Dedifferentiated amniotic fluid mesenchymal stem cell (primary cell): ENCODE measurements around the gene ITPRID2.

Experiments
- DNase-seq: peaks from one replicate; pipeline ENCODE4 v3.0.0-alpha.2; 2016; ENCODE audit errors: extremely low spot score

The ITPRID2 gene

DNA sequence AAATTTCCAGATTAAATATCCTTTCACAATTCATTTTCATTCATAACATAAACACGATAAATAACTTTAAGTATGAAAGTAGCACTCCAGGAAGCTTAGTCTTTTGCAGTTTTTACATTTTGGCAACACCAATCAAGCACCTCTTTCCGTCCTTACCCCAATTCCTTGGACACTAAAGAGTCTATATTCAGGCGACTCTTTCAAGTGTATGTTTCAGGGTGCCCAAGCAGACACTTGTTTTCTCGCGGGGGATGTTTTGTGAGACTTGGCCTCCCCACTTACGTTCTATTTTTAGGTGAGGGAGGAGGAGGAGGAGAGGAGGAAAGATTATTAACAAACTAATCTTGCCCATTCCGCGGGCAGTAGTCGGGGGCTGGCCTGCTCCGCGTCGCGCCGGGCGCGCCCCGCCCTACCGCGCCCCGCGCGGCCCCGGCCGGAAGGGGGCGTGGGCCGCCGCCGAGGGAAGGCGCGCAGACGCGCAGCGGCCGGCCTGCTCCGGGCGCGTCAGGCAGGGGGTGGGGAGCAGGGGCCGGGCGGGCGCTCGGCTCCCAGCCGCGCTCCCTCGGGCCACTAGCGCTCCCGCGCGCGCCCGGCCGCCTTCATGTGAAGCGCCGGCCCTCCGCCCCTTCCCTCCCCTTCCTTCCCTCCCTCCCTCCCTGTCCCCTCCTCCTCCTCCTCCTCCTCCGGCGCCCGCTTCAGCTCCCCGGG lies at the start of gene ITPRID2:
Gene ITPRID2 (plus strand): TSS at position 473 of the 708 bp plus-strand sequence. CDS start 337 bp downstream, outside the sequence.
- peak; percentile 80 for DNase-seq

DNA sequence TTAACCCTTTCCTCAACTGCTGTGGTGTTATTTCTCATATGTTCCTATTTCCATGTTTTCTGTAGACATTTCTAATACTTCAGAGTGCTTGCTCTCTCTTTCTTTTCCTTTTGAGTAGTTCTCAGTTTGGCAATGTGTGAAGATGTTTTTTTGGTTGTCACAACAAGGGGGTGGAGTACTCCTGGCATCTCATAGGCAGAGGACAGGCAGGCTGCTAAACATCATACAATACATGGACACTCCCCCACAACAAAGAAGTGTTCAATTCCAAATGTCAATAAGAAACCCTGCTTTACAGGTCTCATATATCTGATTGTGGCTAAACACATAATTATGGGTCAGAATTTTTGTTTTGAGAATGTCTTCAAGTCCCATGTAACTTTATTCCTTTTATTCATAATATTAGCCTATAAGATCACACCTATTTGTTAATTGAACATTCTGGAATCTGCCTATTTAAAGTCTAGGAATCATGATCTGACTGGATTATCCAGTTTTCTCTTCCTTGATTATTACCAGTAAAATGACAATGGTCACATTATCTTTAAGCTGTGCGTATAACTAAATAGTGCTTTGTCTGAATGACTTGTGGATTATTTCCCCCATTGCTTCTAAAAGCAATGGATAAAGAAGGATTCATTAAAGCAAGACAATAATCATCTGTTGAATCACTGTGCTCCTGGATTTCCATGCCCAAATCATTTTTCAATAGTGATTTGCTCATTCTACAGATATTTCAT lies 46.8 kb upstream of the ITPRID2 start:
- no peak for DNase-seq

DNA sequence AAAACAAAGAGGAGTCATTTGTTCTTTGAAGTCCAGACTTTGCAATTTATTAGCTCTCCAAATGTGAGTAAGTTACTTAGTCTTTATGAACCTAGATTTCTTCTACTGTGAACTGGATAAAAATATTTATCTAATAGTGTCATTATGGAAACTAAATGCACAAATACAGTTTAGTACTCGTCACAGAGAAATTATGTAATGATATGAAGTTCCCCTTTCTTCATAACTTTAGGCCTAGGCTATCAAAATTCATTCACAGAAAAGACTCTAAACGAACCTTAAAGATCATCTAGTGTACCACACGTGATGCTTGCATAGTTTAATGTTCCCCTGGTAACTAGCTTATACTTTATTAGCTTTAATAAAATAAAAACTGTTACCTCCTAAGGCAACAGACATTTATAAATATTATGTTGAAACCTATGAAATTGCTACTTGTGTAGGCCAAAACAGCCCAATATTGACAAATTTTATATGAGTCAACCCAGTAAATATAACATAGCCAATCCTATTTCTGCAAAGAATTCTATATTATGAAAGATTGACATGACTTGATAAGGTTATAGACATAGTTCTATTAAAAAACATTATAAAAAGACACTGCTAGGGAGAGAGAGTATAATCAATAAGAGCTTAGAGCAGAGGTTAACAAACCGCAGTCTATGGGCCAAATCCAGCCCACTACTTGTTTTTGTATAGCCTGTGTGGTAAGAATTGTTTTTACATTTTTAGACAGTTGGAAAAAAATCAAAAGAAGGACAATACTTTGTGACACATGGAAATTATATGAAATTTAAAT lies 44.9 kb upstream of the ITPRID2 start:
- no peak for DNase-seq

DNA sequence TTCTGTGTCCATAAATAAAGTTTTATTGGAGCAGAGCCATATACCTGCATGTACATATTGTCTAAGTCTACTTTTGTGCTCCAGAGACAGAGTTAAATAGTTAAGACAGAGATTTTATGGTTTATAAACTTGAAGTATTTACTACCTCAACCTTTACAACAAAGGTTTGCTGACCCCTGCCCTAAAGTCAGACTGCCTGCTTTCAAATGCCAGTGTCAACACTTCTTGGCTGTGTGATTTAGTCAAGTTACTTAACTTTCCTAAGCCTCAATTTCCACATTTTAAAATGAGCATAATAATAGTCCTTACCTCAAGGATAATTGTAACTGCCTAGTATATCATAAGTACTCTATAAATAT lies 44.4 kb upstream of the ITPRID2 start:
- no peak for DNase-seq

DNA sequence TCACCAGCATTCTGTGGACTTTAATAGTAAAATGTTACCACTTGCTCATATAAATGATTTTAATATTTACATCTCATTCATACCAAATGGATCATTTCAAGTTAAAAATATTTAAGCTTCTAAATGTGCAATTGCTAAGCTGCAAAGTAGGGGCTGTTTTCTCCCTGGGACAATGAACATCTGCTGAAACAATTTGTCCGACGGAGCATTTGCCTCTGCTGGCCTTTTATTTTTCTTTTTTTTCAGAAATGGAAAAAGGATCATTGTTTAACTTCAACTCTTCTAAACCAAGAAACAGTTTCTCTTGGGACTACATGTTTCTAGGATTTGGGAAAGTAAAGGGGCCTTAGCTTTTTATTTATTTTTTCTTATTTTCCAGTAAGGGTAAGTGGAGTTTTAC lies 43.8 kb upstream of the ITPRID2 start:
- no peak for DNase-seq

DNA sequence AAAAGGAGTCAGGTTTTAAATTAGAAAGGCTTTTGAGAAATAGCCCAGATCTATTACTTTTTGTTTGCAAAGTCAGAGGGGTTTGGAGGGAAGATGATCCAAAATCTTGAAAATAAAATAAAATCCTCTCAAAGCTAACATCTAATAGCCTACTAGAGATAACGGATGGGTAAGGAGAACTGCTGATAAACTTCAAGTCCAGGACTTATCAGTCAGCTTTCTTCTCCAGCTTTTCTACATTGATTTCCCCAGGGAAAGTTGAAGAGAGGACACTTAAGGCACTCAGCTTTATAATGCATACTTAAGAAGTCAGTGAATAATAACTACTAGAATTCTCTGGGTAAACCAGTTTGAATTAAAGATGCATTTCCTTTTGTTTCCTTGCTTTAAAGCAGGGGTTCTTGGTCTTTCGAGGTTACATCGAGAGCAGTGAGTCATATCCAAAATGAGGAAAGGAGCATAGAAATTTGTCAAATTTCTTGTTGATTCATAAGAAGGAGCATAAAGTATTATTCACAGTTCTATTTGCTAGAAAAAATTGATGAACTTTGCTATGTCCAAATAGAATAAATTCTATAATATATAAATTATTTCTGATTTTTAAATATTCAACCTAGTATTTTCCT lies 43.2 kb upstream of the ITPRID2 start:
- DNase-seq: no peak

DNA sequence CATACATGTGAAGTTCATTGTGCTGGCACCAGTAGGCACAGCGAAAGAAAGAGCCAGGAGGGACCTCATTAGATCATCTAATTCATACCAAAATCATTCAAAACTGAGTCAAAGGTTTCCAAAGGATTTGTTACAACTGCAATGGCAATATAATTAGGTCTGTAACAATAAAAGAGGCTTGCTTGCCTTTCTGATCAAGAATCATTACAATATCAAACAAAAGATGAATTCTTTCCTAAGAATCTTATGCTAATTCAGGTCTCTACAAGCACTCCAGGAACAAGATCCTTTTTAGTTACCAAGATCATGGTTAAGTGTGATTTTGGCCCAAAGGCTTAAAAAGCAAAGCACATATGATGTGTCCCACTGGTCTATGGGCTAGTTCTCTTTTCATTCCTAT lies 41.9 kb upstream of the ITPRID2 start:
- no peak for DNase-seq

DNA sequence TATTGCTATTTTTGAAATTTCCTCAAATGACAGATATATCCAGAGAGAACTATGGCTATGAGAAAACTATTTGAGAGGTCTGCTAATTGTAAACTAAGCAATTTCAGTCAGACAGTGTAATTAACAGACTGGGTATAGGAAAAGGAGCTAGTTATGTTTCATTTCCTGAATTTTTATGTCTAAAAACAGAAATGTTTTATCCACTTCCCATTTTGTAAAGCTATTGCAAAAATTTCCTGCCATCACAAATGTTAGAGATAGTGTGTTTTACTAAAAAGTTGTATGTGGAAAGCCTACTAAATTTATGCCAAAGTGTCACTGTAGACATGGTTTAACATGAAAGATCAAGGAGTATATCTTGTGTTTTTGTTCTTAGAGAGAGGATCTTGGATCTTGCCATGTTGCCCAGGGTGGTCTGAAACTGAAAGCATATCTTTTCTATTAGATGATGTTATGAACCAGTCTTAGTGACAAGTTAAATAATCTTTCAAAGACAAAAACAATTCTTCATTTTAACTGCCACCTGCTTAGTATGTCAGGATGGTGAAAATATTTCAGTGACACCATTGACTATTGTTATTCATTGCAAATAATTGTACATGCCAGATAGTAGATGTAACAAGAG lies 40.5 kb upstream of the ITPRID2 start:
- no peak for DNase-seq

DNA sequence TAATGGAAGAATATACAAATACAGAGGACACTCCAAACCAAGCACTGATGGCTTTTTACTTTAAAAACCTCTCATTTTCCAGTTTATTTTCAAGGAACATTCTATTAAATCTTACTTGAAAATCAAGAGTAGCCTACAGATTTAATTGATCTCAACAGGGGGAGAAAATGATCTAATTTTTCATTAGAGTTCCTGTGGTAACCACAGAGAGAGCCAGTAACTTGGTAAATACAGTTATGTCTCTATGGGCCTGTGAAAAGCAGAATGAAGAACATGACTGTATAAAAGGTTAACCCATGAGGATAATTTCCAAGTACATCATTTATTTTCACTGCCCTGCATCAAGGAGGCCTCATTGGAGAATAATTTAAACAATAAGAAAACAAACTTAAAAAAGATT lies 39.8 kb upstream of the ITPRID2 start:
- no peak for DNase-seq

DNA sequence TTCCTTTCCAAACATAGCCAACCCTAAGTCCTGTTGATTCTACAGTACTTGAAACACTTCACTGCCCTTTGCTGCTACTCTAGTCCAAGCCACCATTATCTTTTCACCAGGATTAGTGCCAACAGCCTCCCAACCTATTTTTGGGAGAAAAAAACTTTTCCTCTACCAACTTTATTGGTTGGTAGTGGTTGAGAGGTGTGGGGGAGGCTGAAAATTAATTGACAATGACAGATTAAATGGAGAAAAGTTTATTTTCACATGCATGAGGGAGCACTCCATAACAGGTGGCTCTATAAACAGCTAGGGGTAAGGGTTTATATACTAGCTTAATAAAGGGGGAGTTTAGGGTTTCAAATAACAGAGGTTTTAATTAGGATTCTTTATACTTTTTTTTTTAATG lies 37.8 kb upstream of the ITPRID2 start:
- no peak for DNase-seq

DNA sequence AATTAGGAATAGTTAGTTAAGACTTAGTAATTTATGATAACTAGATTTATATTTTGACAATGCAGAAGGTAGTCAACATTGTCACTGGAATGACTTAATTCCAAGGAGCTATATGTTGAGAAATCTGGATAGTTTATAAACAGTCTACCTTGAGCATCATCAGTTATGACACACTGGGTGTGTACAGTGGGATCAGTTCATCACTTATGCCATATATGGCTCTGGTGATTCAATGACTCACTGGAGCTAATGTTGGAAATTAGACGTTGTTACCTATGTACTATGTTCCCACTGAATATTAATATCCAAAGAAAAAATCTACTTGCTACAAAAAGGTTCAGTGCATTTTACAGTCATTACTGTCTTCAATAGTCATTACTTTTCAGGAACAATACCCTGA lies 34.0 kb upstream of the ITPRID2 start:
- no peak for DNase-seq

DNA sequence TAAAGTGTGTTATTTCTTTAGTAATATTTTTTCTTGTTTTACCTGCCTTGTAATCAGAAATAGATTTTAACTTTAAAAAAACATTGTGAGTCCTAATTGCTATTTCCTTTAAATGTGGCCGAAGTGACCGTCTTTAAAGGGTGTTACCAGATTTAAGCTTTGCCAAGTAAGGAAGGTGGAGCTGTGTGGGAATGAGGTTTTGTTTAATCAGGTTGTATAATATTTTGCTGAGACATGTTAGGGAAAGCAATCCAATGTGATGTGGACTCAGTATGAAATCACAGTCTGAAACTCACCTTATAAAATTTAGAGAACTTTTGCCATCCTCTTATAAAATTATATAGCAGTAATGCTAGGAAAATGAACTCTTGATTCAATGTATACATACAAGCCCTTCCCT lies 32.9 kb upstream of the ITPRID2 start:
- no peak for DNase-seq

DNA sequence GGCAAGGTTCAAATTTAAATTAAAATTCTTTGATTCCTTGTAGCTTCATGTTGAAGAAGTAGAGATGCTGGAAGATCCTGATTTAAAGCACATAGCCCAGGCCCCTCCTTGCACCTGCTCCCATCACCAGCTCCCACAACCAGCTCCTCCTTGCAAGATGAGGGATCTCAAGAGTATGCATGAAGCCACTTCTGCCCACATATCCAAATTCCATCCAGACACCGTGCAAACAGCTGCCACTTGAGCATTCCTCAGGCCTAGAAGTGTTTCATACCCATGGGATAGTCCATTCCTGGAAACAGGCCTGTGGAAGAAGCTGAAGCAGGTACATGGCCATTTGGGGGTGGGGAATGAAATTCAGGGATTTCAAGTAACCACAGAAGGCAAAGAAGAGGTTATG lies 32.4 kb upstream of the ITPRID2 start:
- DNase-seq: no peak

DNA sequence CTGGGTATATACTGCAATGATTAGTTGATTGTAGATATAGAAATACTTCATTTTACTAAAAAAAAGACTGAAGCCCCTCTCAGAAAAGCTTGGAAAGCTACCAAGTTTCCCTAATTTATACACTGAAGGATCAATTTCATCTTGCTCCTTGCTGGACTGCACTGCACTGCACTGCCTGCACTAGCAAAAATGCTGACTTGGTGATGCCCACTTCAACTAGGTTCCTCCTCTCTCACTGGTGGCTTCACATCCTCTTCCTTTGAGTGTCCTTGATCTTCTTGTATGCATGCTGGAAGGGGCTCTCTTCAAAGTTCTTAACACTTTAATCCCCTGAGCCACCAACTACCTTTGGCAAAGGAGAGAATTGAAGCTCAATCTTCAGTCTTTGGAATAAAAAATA lies 31.7 kb upstream of the ITPRID2 start:
- DNase-seq: no peak

DNA sequence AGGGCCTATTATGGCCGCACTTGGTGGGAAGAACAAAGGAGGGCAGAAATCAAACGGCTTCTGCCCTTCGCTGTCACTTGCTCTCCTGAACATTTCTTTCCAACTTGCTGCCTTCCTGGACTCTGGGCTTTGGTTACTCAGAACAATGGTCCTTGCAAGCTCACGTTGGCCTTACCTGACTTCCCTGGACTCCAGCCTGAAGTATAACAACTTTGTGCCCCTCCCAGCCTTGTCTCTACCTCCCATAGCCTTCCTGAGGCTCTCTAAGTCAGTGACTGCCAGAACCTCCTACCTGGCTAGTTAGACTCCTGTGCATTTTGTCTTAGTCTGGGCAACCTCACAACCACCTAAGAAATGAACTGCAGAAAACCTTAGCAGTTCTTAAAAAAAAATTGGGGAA lies 30.2 kb upstream of the ITPRID2 start:
- DNase-seq: no peak

DNA sequence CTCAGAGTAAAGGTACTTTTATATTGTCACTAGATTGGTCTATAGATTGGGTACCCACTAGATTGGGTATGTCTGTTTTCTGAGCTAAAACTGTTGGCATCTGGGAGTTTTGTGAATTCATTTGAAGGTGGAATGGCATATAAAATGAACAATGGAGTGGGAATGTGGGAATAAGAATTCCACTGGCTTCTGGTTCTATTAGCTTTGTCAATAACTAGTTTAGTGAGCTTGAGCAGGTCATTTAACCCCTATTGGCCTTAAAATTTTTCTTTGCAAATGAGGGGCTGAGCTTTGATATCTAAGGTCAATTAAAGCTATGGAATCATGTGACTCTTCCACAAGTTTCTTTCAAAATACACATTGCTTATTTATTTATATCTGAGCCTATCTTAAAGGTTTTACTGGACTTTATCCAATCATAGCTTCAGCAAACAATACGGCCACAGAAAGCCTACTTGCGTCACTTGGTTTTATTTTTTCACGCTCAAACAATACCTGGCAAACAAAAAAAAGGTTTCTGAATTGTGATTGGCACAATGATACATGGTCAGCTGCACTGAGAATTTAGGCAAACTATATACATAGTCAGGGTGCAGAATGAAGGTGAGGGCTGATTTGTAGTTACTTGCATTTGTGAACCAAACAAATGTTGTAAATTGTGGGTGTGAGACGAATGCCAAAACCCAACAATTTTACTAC lies 28.8 kb upstream of the ITPRID2 start:
- no peak for DNase-seq

DNA sequence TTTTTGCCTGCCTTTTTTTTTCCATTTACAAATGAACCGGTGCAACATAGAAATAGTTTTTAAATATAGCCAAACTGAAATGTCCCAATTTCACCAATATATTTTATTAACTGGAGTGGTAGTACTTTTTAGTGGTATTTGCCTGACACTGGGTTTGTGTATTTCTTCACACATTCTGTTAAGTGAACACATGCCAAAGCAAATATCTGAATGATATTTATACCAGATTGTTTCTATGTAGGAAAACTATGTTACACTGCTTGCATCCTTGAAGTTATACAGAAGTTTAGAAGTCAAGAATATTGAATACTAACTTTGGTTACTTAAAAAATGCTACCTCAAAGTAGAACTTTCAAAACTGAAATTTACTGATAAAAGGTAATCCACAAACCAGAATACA lies 19.4 kb upstream of the ITPRID2 start:
- DNase-seq: no peak

DNA sequence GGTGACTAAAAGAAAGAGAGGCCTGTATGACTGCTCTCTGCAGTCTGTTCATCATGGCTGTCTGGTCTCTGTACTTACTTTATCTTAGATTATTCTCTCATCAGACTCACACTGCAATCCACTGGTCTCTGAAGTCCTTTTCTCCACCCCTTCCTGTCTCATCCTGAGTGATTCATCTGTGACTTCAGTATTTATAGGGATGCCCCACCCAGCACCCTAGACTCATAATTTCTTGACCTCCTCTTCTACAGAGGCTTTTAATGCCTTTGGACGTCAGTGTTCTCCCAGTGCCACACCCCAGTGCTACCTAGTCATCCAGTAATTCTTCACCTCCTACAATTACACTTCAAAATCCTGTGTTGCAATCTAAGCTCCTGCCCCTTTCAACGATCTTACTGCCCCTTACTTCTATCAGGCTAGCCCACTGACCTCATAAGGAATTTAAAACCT lies 14.9 kb upstream of the ITPRID2 start:
- no peak for DNase-seq

DNA sequence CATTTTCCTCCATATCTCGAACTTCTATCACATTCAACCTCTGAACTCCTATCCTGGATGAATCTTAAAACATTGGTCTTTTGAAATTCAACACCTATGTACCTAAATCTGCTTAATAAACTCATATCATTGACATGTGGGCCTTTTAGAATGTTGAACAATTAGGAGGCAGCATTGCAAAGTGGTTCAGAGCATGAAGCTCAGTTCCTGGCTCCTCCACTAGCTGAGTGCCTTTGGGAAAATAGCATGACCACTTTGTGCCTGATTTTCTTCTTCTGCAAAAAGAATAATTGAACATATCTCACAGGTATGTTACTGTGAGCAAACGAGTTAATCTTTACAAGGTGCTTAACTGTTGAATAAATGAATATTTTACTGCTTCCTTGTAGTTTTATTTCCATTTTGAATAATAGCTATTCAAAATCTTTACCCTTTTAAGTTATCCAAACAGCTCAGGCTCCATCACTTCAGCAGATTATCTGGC lies 14.3 kb upstream of the ITPRID2 start:
- no peak for DNase-seq

DNA sequence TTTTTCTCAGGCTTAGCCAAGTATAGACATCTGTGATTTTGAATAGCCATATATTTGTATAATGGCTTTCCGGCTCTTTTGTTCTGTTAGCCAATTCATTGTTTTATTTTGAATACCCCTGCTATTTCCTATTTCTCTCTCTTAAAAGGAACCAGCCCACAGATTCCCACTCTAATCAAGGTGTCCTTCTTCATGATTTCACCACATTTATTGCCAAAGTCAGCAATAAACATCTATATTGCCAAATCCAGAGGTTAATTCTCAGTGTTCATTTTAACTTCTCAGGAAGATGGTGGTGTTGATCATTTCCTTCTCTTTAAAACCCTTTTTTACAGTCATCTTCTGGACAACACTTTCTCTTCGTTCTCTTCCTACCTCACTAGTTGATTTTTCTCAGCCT lies 13.1 kb upstream of the ITPRID2 start:
- DNase-seq: no peak

DNA sequence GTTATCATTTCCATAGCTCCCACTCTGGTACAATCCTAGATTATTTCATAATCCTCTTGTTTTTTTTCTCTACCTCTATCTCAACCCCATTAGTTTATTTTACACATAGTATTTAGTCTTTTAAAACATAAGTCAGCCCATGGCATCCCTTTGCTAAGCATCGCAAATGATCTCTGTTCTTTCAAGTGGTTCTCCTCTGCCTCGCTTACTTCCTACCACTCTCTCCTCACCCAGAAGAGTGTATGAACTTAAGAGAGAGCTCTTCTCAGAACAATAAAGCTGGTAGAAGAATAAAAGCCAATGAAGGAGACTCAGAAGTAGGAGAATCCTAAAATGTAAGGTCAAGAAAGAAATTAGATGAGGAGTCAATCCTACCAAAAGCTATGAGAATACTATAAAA lies 12.2 kb upstream of the ITPRID2 start:
- DNase-seq: no peak
